ENCODE measurements around the gene TSPAN10. TPM values are rescaled to one million over a fixed set of nuclear protein-coding genes. Genes with fewer than 3 reads are reported as not detected.

The TSPAN10 gene
- polyA plus RNA-seq, 1 donor from 2014 or later = not detected

DNA sequence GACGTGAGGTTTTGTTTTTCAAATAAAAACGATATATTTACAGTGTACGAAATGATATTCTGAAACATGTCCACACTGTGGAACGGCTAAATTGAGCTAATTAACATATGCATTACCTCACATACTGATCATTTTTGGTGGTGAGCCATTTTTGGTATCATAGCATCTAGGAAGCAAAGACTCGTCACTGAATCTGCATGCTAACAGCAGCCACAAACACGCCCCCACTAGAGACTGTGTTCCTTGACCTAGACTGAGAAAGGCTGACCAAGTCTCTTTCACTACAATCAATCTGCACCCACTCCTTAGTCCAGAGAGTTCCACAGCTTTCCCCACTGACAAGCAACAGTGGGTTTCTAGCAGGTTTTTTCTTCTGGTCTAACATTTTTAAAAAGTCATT is 29.6 kb upstream of the TSPAN10 start:
- Histone ChIP-seq H3K27ac (ENCODE audit: low read length) (no peak overlapping the region), H3K4me2 (ENCODE audit: low read length) (no peak overlapping the region), H2AFZ (ENCODE audit: low read depth, low read length) (no peak overlapping the region), H4K20me1 (ENCODE audit: insufficient read depth) (no peaks in the 10 kb centered on the region), H3K36me3 (ENCODE audit: insufficient read depth, low read length) (peaks cover 8% of the 10 kb centered on the region), H3K9ac (ENCODE audit: low read length) (no peak overlapping the region), H3K4me3 (ENCODE audit: low read length) (no peak overlapping the region), H3K9me3 (ENCODE audit: low read length) (no peaks in the 10 kb centered on the region), H3K79me2 (replicated peaks; ENCODE audit: insufficient read depth, low read length) (no peaks in the 10 kb centered on the region), H3F3A (ENCODE audit: insufficient read depth, low read length, poor library complexity, severe bottlenecking) (no peaks in the 10 kb centered on the region), H3K27me3 (ENCODE audit: insufficient read depth, low read depth, low read length) (no peaks in the 10 kb centered on the region), H3K9me2 (ENCODE audit: insufficient read depth, low read length) (no peaks in the 10 kb centered on the region)
- TF ChIP-seq TAF1 (IDR thresholded peaks at IDR 0.05; ENCODE audit: low read depth) = no peak
- no peak for TF ChIP-seq EZH2 (IDR thresholded peaks at IDR 0.05; ENCODE audit: borderline replicate concordance, insufficient read depth, low read length, poor library complexity, severe bottlenecking)
- TF ChIP-seq, protein P1, sequence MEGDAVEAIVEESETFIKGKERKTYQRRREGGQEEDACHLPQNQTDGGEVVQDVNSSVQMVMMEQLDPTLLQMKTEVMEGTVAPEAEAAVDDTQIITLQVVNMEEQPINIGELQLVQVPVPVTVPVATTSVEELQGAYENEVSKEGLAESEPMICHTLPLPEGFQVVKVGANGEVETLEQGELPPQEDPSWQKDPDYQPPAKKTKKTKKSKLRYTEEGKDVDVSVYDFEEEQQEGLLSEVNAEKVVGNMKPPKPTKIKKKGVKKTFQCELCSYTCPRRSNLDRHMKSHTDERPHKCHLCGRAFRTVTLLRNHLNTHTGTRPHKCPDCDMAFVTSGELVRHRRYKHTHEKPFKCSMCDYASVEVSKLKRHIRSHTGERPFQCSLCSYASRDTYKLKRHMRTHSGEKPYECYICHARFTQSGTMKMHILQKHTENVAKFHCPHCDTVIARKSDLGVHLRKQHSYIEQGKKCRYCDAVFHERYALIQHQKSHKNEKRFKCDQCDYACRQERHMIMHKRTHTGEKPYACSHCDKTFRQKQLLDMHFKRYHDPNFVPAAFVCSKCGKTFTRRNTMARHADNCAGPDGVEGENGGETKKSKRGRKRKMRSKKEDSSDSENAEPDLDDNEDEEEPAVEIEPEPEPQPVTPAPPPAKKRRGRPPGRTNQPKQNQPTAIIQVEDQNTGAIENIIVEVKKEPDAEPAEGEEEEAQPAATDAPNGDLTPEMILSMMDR (IDR thresholded peaks at IDR 0.05; ENCODE audit: poor library complexity, severe bottlenecking) = no peak
- TF ChIP-seq, protein P2, sequence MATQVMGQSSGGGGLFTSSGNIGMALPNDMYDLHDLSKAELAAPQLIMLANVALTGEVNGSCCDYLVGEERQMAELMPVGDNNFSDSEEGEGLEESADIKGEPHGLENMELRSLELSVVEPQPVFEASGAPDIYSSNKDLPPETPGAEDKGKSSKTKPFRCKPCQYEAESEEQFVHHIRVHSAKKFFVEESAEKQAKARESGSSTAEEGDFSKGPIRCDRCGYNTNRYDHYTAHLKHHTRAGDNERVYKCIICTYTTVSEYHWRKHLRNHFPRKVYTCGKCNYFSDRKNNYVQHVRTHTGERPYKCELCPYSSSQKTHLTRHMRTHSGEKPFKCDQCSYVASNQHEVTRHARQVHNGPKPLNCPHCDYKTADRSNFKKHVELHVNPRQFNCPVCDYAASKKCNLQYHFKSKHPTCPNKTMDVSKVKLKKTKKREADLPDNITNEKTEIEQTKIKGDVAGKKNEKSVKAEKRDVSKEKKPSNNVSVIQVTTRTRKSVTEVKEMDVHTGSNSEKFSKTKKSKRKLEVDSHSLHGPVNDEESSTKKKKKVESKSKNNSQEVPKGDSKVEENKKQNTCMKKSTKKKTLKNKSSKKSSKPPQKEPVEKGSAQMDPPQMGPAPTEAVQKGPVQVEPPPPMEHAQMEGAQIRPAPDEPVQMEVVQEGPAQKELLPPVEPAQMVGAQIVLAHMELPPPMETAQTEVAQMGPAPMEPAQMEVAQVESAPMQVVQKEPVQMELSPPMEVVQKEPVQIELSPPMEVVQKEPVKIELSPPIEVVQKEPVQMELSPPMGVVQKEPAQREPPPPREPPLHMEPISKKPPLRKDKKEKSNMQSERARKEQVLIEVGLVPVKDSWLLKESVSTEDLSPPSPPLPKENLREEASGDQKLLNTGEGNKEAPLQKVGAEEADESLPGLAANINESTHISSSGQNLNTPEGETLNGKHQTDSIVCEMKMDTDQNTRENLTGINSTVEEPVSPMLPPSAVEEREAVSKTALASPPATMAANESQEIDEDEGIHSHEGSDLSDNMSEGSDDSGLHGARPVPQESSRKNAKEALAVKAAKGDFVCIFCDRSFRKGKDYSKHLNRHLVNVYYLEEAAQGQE (IDR thresholded peaks at IDR 0.05; ENCODE audit: borderline replicate concordance) = no peak

DNA sequence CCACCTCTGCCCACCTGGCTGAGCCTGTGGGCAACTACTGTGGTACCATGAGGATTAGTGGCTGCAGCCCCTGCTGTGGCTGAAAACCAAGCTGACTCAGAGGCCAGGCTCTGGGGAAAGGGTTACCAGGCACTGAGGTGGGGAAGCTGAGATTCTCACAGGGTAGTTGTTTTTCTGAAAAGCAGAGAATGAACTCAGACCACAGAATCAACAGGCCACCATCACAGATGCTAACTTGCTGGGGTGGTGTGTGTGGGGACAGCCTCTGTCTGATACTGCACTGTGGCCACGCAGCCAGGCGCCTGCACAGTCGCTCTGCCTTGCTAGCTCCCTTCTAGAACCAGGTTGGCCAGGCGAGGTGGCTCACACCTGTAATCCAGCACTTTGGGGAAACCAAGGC is 28.9 kb upstream of the TSPAN10 start:
- H3K9me2 ChIP-seq (ENCODE audit: insufficient read depth, low read length) = no peaks in the 10 kb centered on the region
- no peaks in the 10 kb centered on the region for H4K20me1 ChIP-seq (ENCODE audit: insufficient read depth)
- no peaks in the 10 kb centered on the region for H3K9me3 ChIP-seq (ENCODE audit: low read length)
- H3K27ac ChIP-seq (ENCODE audit: low read length) = no peak overlapping the region
- H3K36me3 ChIP-seq (ENCODE audit: insufficient read depth, low read length) = peaks cover 8% of the 10 kb centered on the region
- H3K27me3 ChIP-seq (ENCODE audit: insufficient read depth, low read depth, low read length) = no peaks in the 10 kb centered on the region
- H3K4me2 ChIP-seq (ENCODE audit: low read length) = no peak overlapping the region
- no peaks in the 10 kb centered on the region for H3K79me2 ChIP-seq (replicated peaks; ENCODE audit: insufficient read depth, low read length)
- H2AFZ ChIP-seq (ENCODE audit: low read depth, low read length) = no peak overlapping the region
- H3F3A ChIP-seq (ENCODE audit: insufficient read depth, low read length, poor library complexity, severe bottlenecking) = no peaks in the 10 kb centered on the region
- H3K4me3 ChIP-seq (ENCODE audit: low read length) = no peak overlapping the region
- H3K9ac ChIP-seq (ENCODE audit: low read length) = no peak overlapping the region
- TF ChIP-seq EZH2 (IDR thresholded peaks at IDR 0.05; ENCODE audit: borderline replicate concordance, insufficient read depth, low read length, poor library complexity, severe bottlenecking) (no peak), POLR2AphosphoS5 (IDR thresholded peaks at IDR 0.05) (no peak), RAD21 (conservative IDR thresholded peaks at IDR 0.05) (no peak), SMC3 (conservative IDR thresholded peaks at IDR 0.05; ENCODE audit: poor library complexity) (no peak), MXI1 (conservative IDR thresholded peaks at IDR 0.05; ENCODE audit: poor library complexity, severe bottlenecking) (no peak), EP300 (conservative IDR thresholded peaks at IDR 0.05; ENCODE audit: poor library complexity, severe bottlenecking) (no peak), TAF1 (IDR thresholded peaks at IDR 0.05; ENCODE audit: low read depth) (no peak)
- TF ChIP-seq, protein P1 (IDR thresholded peaks at IDR 0.05; ENCODE audit: poor library complexity, severe bottlenecking) = no peak
- TF ChIP-seq, protein P2 (IDR thresholded peaks at IDR 0.05; ENCODE audit: borderline replicate concordance) = no peak

Data from neural cell (in vitro differentiated cells).